ENCODE data around the gene SRGAP2B.
"Not testable (repeated sequence)": the region's sequence is repeated elsewhere in the genome, so short reads cannot be mapped to it uniquely, and the experiment has no call there.

SRGAP2B gene

GRCh38 chr1:145095284-145096057 is at the start of gene SRGAP2B, which contains the start of gene FAM72D:
Gene SRGAP2B (minus strand): TSS chr1:145095328. CDS start chr1:145092901, 2,427 bp downstream.
Gene FAM72D (plus strand): TSS chr1:145095974. CDS start chr1:145096848, 874 bp downstream.
- not testable (repeated sequence) for H3K27ac Mint-ChIP-seq, DNase-seq, H3K4me1 Mint-ChIP-seq, H3K9me3 Mint-ChIP-seq, H3K27me3 Mint-ChIP-seq
- peak within 1 kb of the TSS; percentile 57 to 87 for H3K4me3 Mint-ChIP-seq
- peak; percentile 90 for ATAC-seq

GRCh38 chr1:145144264-145144913 is 49.3 kb upstream of the SRGAP2B start:
- not testable (repeated sequence) for H3K4me3 Mint-ChIP-seq, H3K27ac Mint-ChIP-seq, DNase-seq, H3K27me3 Mint-ChIP-seq, H3K4me1 Mint-ChIP-seq, H3K9me3 Mint-ChIP-seq
- peak; percentile 26 for ATAC-seq

GRCh38 chr1:145140549-145140948 is 45.4 kb upstream of the SRGAP2B start:
- DNase-seq, H3K4me1 Mint-ChIP-seq, H3K4me3 Mint-ChIP-seq, H3K27me3 Mint-ChIP-seq, H3K9me3 Mint-ChIP-seq, ATAC-seq, H3K27ac Mint-ChIP-seq: not testable (repeated sequence)

GRCh38 chr1:145134476-145134875 is 39.3 kb upstream of the SRGAP2B start:
- ATAC-seq, H3K4me3 Mint-ChIP-seq, H3K27me3 Mint-ChIP-seq, DNase-seq, H3K27ac Mint-ChIP-seq, H3K4me1 Mint-ChIP-seq, H3K9me3 Mint-ChIP-seq: not testable (repeated sequence)

GRCh38 chr1:145128697-145129469 is 33.8 kb upstream of the SRGAP2B start:
- H3K4me3 Mint-ChIP-seq, H3K27ac Mint-ChIP-seq, H3K9me3 Mint-ChIP-seq, H3K27me3 Mint-ChIP-seq, ATAC-seq, H3K4me1 Mint-ChIP-seq, DNase-seq: not testable (repeated sequence)

GRCh38 chr1:145127144-145127543 is 32.0 kb upstream of the SRGAP2B start:
- not testable (repeated sequence) for H3K9me3 Mint-ChIP-seq, H3K27me3 Mint-ChIP-seq, H3K27ac Mint-ChIP-seq, ATAC-seq, DNase-seq, H3K4me3 Mint-ChIP-seq, H3K4me1 Mint-ChIP-seq

- ATAC-seq, DNase-seq, H3K4me3 Mint-ChIP-seq, H3K4me1 Mint-ChIP-seq, H3K27ac Mint-ChIP-seq, H3K9me3 Mint-ChIP-seq, H3K27me3 Mint-ChIP-seq: not testable (repeated sequence)
Observed at GRCh38 chr1:145125112-145125511, 30.0 kb upstream of the SRGAP2B start.

- ATAC-seq = peak; percentile 50
Observed at GRCh38 chr1:145123992-145124641, 29.0 kb upstream of the SRGAP2B start.

GRCh38 chr1:145123062-145123395 is 27.9 kb upstream of the SRGAP2B start:
- not testable (repeated sequence) for DNase-seq, H3K27me3 Mint-ChIP-seq, H3K27ac Mint-ChIP-seq, ATAC-seq, H3K4me3 Mint-ChIP-seq, H3K9me3 Mint-ChIP-seq, H3K4me1 Mint-ChIP-seq

More at GRCh38 chr1:145123992-145124641, 29.0 kb upstream of the SRGAP2B start:
- H3K9me3 Mint-ChIP-seq, DNase-seq, H3K27me3 Mint-ChIP-seq, H3K27ac Mint-ChIP-seq, H3K4me1 Mint-ChIP-seq, H3K4me3 Mint-ChIP-seq: not testable (repeated sequence)

GRCh38 chr1:145122344-145123061 is 27.4 kb upstream of the SRGAP2B start:
- DNase-seq, H3K4me1 Mint-ChIP-seq, H3K27me3 Mint-ChIP-seq, ATAC-seq, H3K9me3 Mint-ChIP-seq, H3K27ac Mint-ChIP-seq, H3K4me3 Mint-ChIP-seq: not testable (repeated sequence)

GRCh38 chr1:145119842-145120241 is 24.7 kb upstream of the SRGAP2B start:
- not testable (repeated sequence) for DNase-seq, H3K27ac Mint-ChIP-seq, H3K27me3 Mint-ChIP-seq, H3K4me1 Mint-ChIP-seq, H3K9me3 Mint-ChIP-seq, H3K4me3 Mint-ChIP-seq, ATAC-seq

GRCh38 chr1:145115587-145116493 is 20.7 kb upstream of the SRGAP2B start:
- not testable (repeated sequence) for ATAC-seq, H3K27ac Mint-ChIP-seq, H3K4me3 Mint-ChIP-seq, DNase-seq, H3K9me3 Mint-ChIP-seq, H3K4me1 Mint-ChIP-seq, H3K27me3 Mint-ChIP-seq

- DNase-seq, H3K9me3 Mint-ChIP-seq, H3K4me1 Mint-ChIP-seq, H3K27ac Mint-ChIP-seq, ATAC-seq, H3K4me3 Mint-ChIP-seq, H3K27me3 Mint-ChIP-seq: not testable (repeated sequence)
Observed at GRCh38 chr1:145114560-145115057, 19.5 kb upstream of the SRGAP2B start.

GRCh38 chr1:145112703-145113102 is 17.6 kb upstream of the SRGAP2B start:
- not testable (repeated sequence) for ATAC-seq, H3K27me3 Mint-ChIP-seq, H3K4me3 Mint-ChIP-seq, H3K9me3 Mint-ChIP-seq, H3K4me1 Mint-ChIP-seq, H3K27ac Mint-ChIP-seq, DNase-seq
